Body of pancreas (tissue), 4 donors: Measurements from ENCODE around the gene PTPRD. TPM values are rescaled to one million over a fixed set of nuclear protein-coding genes. Genes with fewer than 3 reads are reported as not detected.

Source experiments
- ATAC-seq: fragments of 150-250 bp; one replicate; pipeline ENCODE4 v1.9.1; 2016
- DNase-seq, 4 donors: peaks; one replicate each; pipeline ENCODE4 v3.0.0-alpha.2; 2019
- H3K27ac ChIP-seq, 4 donors: fragments of 200-600 bp; sonication (generic); 1 replicate in 3 of 4; 2 replicates in 1 of 4; pipeline versions ENCODE4 v1.5.1 to v1.6.1; 2016 to 2019; ENCODE audit warnings: mild to moderate bottlenecking in 1 of 4, mixed read lengths in 1 of 4, moderate library complexity in 1 of 4
- H3K27me3 ChIP-seq, 2 donors: fragments of 200-600 bp; sonication (generic); one replicate each; pipeline ENCODE4 v1.6.0; 2016; ENCODE audit warnings: mild to moderate bottlenecking in 1 of 2
- H3K36me3 ChIP-seq, 2 donors: fragments of 200-600 bp; sonication (generic); replicated peaks in 1 of 2; 2 replicates each; pipeline ENCODE4 v1.5.1; 2016; ENCODE audit warnings: low read depth in 2 of 2; ENCODE audit not compliant: insufficient read depth in 1 of 2
- H3K4me1 ChIP-seq: fragments of 200-600 bp; sonication (generic); one replicate; pipeline ENCODE4 v1.6.0; 2016
- H3K4me3 ChIP-seq, 2 donors: fragments of 200-600 bp; sonication (generic); 1 replicate in 1 of 2; 2 replicates in 1 of 2; pipeline ENCODE4 v1.5.1; 2016 to 2019
- H3K9me3 ChIP-seq, 3 donors: fragments of 200-600 bp; sonication (generic); 1 replicate in 2 of 3; 2 replicates in 1 of 3; pipeline ENCODE4 v1.5.1; 2016
- POLR2A ChIP-seq, 3 donors: fragments of 450-650 bp; IDR thresholded peaks; one replicate each; pipeline ENCODE4 v1.6.1; 2016; ENCODE audit warnings: antibody characterized with exemption in 3 of 3, mild to moderate bottlenecking in 2 of 3
- WGBS, 2 donors: methylation state at CpG; one replicate each; pipeline ENCODE4 v1.1.5; 2017; 5-methylcytosine and 5-hydroxymethylcytosine counted together
- intact Hi-C: fragments of 100-400 bp; cut with DNase I; formaldehyde crosslinking; loops from one replicate; pipeline ENCODE4 v1.15.1; 2023
- total RNA-seq, 2 donors: library from RNA; depleted of rRNA; stranded (reverse); fragments of >200 nt; gene quantifications; one replicate each; pipeline ENCODE4 v1.1.0, GENCODE V29; 2016
- TF ChIP-seq, protein P1 (sequence below), 7 experiments: fragments of 450-650 bp in 4 of 7; fragments of 200-600 bp in 3 of 7; sonication (generic) in 3 of 7; IDR thresholded peaks; one replicate each; pipeline ENCODE4 v1.5.1; 2016 to 2019; ENCODE audit warnings: antibody characterized with exemption in 7 of 7

PTPRD gene
- total RNA-seq, 2 donors from 2014 or later = 4.3 to 4.9 TPM

GRCh38 chr9:8408575-8409190 lies 2204.1 kb downstream of the PTPRD start:
- ATAC-seq (no peak), DNase-seq (no peak)
- Histone ChIP-seq H3K27me3 (no peaks in the 10 kb centered on the region), H3K4me1 (no peaks in the 10 kb centered on the region), H3K36me3 (no peaks in the 10 kb centered on the region), H3K9me3 (no peaks in the 10 kb centered on the region), H3K27ac (no peak overlapping the region), H3K4me3 (no peak overlapping the region)
- TF ChIP-seq, protein P1, sequence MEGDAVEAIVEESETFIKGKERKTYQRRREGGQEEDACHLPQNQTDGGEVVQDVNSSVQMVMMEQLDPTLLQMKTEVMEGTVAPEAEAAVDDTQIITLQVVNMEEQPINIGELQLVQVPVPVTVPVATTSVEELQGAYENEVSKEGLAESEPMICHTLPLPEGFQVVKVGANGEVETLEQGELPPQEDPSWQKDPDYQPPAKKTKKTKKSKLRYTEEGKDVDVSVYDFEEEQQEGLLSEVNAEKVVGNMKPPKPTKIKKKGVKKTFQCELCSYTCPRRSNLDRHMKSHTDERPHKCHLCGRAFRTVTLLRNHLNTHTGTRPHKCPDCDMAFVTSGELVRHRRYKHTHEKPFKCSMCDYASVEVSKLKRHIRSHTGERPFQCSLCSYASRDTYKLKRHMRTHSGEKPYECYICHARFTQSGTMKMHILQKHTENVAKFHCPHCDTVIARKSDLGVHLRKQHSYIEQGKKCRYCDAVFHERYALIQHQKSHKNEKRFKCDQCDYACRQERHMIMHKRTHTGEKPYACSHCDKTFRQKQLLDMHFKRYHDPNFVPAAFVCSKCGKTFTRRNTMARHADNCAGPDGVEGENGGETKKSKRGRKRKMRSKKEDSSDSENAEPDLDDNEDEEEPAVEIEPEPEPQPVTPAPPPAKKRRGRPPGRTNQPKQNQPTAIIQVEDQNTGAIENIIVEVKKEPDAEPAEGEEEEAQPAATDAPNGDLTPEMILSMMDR (IDR thresholded peaks at IDR 0.05) = no peak
- no peak for TF ChIP-seq POLR2A (IDR thresholded peaks at IDR 0.05)
- WGBS, 2 donors = 74 to 78% methylated on average over 9 of the region's 9 CpGs
- intact Hi-C loops = no loop called here

DNA sequence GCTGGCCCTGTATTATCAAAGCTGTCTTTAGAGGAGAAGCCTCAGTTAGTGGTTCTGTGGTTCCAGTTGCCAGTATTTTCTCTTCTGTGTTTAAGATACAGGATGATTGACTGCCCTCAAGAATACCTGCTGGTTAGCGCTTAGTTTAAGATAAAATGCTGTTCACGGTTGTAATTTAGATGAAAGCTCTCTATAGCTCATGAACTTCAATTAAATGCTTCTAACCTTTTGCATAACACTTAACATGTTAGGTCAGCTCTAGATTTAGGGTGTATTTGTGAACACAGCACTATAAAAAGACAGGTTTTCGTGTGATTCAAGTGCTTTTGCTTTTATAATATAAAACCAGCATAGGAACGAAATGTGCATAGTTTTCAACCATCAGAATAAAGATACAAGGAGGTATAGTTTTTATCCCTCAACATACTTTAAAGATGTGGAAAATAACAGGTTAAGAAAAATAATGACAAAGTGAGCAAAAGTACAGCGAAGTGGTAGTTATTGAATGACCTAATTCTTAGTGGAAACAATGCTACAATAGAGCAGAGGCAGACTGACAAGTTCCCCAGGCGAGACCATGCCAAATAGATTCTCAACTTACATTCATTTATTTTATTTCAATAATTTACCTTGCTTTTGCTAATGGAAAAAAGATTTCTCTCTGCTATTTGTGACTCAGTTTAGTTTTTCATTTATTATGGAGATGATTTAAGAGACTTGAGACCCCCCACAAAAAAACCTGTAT lies 2210.7 kb downstream of the PTPRD start:
- no peak for ATAC-seq
- Histone ChIP-seq H3K9me3 (no peaks in the 10 kb centered on the region), H3K27me3 (no peaks in the 10 kb centered on the region), H3K27ac (no peak overlapping the region), H3K36me3 (no peaks in the 10 kb centered on the region), H3K4me3 (no peak overlapping the region), H3K4me1 (no peaks in the 10 kb centered on the region)
- TF ChIP-seq, protein P1 (IDR thresholded peaks at IDR 0.05) = no peak
- TF ChIP-seq POLR2A (IDR thresholded peaks at IDR 0.05) = no peak
- intact Hi-C loops = no loop called here
- WGBS, 2 donors = 49 to 50% methylated on average over 6 of the region's 6 CpGs
- DNase-seq = no peak

DNA sequence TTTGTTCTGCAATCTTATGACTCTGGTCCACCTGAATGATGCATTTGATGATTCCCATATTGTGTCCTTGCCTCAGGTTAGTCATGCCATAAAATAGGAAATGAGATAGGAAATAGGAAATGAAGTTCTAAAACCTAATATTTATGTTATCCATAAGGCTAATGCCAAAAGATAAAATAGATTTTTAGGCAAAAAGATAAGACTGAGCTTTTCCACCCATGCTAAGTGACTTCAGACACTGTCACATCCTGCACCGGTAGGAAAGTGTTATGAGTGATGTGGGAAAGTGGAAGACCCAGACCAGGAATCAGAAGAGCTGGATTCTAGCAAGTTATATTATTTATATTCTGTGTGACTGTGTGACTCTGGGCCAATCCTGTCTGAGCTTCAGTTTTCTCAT lies 2212.4 kb downstream of the PTPRD start:
- Histone ChIP-seq H3K4me3 (no peak overlapping the region), H3K4me1 (no peaks in the 10 kb centered on the region), H3K9me3 (no peaks in the 10 kb centered on the region), H3K27me3 (no peaks in the 10 kb centered on the region), H3K27ac (no peak overlapping the region), H3K36me3 (no peaks in the 10 kb centered on the region)
- 77 to 87% methylated on average over 1 of the region's 1 CpG for WGBS, 2 donors
- intact Hi-C loops = no loop called here
- TF ChIP-seq, protein P1 (IDR thresholded peaks at IDR 0.05) = no peak
- TF ChIP-seq POLR2A (IDR thresholded peaks at IDR 0.05) = no peak
- ATAC-seq (no peak), DNase-seq (no peak)

DNA sequence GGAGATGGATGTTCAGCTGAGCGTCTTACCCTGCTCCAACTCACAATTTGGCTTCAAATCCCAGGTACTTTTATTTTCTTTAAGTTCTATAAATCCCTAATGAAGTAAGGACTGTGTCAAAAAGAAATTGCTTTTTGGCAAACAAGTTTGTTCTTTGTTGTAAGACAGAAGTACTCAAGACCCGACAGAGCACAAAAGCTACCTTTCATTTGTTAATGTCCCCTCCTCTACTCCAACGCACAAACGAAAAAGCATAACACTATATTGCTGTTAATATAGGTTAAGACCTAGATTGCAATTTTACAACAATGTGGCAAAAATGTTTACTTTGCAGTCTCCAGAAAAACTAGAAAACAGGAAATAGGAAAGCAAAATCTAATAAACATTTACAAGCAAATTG lies 2217.8 kb downstream of the PTPRD start:
- intact Hi-C loops = no loop called here
- DNase-seq (no peak), ATAC-seq (no peak)
- Histone ChIP-seq H3K9me3 (no peaks in the 10 kb centered on the region), H3K4me3 (no peak overlapping the region), H3K27ac (no peak overlapping the region), H3K4me1 (no peaks in the 10 kb centered on the region), H3K27me3 (no peaks in the 10 kb centered on the region), H3K36me3 (no peaks in the 10 kb centered on the region)
- TF ChIP-seq POLR2A (IDR thresholded peaks at IDR 0.05) = no peak
- TF ChIP-seq, protein P1 (IDR thresholded peaks at IDR 0.05) = no peak
- 73 to 84% methylated on average over 4 of the region's 4 CpGs for WGBS, 2 donors

DNA sequence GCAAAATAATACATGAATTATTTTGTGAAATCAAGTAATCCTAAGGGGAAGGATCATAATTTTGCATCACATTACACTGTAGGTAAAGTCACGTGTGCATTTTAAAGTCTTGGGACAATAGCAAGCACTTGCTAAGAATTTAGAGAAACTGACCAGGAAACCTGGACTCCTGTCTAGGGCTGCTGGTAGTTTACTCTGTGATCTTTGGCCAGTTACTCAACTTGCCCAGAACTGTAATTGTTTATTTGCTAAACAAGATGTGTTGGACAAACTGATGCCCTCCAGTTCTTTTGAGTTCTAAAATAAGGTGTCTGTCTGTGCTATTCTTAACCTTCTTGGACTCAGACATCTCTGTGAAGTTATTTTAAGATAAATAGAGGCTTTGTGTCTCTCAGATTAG lies 2218.5 kb downstream of the PTPRD start:
- Histone ChIP-seq H3K9me3 (no peaks in the 10 kb centered on the region), H3K27ac (no peak overlapping the region), H3K4me1 (no peaks in the 10 kb centered on the region), H3K4me3 (no peak overlapping the region), H3K36me3 (no peaks in the 10 kb centered on the region), H3K27me3 (no peaks in the 10 kb centered on the region)
- DNase-seq (no peak), ATAC-seq (no peak)
- intact Hi-C loops = no loop called here
- TF ChIP-seq POLR2A (IDR thresholded peaks at IDR 0.05) = no peak
- TF ChIP-seq, protein P1 (IDR thresholded peaks at IDR 0.05) = no peak
- 87 to 89% methylated on average over 1 of the region's 1 CpG for WGBS, 2 donors
